ENCODE measurements around the gene TIMM9.

- TF ChIP-seq CTCF (IDR thresholded peaks at IDR 0.05) (no peak), POLR2A (IDR thresholded peaks at IDR 0.05) (no peak)
Measured at GRCh38 chr14:58364316-58364715, 63.0 kb downstream of the TIMM9 start.

Measured in thyroid gland (tissue), 4 donors.